ENCODE measurements around the gene SLCO1B1.

The SLCO1B1 gene

GRCh38 chr12:21221072-21221471, 90.1 kb downstream of the SLCO1B1 start:
- DNase-seq = no peak

DNA sequence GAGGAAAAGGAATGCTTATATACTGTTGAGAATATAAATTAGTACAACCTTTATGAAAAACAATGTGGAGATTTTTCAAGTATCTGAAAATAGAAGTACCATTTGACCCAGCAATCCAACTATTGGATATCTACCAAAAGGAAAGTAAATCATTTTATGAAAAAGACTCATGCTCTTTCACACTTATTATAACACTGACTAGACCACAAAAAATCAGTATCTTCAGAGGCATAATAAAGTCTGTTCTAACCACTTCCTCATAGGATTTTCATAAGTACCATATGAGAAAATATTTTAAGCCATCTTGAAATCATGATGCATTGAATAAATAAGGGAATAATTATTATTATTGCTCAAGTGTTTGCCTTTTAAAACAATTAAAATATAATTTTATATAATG, 90.8 kb downstream of the SLCO1B1 start:
- no peak for DNase-seq

- DNase-seq = no peak
These were observed 92.9 kb downstream of the SLCO1B1 start for GRCh38 chr12:21223930-21224329.

DNA sequence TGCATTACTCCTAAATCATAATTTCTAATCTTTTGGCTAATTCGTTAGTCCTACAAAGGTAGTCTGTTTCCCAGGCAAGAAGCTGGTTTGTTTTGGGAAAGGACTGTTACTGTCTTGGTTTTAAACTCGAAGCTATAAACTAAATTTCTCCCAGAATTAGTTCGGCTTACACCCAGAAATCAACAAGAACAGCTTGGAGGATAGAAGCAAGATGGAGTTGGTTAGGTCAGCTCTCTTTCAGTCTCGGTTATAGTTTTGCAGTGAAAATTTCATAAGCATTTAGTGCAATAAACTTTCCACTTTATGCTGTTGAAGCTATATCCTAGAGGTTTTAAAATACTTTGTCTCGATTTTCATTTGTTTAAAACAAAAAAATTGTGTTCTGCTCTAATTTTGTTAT, 103.4 kb downstream of the SLCO1B1 start:
- DNase-seq = no peak

GRCh38 chr12:21239866-21240265, 108.9 kb downstream of the SLCO1B1 start:
- DNase-seq = no peak

DNA sequence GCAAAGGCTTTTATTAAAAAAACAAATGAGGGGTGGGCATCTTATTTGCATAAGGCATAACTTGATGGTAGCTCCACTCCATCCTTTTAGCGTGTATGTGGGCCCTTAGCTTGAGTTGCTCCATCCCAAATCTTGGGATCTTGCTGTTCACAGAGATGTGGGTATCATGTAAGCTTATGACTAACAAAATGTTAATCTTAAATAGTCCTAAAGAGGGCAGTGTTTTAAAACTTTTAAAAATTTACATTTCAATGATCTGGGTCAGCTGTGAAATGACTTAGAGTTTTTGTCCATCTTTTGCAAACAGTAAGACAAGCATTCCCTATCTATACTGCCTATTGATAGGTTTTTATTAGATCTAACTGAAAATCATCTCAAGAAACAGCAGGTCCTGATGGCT, 117.7 kb downstream of the SLCO1B1 start:
- no peak for DNase-seq

- DNase-seq = no peak
These were observed 121.1 kb downstream of the SLCO1B1 start for GRCh38 chr12:21252070-21252469.

DNA sequence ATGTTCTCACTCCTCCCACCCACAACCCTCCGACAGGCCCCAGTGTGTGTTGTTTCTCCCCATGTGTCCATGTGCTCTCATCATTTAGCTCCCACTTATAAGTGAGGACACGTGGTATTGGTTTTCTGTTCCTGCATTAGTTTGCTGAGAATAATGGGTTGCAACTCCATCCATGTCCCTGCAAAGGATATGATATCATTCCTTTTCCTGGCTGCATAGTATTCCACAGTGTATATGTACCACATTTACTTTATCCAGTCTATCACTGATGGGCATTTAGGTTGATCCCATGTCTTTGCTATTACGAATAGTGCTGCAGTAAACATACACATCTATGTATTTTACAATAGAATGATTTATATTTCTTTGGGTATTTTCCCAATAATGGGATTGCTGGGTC, 126.2 kb downstream of the SLCO1B1 start:
- no peak for DNase-seq

DNA sequence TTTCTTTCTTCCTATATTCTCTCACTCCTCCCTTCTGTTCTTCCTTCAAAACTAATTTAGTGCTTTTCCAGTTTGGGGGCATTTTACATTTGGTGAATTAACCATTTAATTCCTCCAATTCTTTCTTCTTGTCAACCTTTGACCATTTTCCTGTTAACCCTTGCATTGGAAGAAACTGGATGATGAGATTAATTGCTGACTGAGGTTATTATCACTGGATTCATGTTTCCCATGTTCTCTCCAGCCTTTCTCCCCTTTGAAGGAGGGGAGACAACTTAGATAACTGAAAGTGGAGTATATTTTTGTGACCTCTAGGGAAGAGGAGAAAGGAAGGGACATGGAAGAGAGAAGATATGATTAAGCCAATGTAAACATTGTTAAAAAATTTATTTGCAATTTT, 133.2 kb downstream of the SLCO1B1 start:
- no peak for DNase-seq

DNA sequence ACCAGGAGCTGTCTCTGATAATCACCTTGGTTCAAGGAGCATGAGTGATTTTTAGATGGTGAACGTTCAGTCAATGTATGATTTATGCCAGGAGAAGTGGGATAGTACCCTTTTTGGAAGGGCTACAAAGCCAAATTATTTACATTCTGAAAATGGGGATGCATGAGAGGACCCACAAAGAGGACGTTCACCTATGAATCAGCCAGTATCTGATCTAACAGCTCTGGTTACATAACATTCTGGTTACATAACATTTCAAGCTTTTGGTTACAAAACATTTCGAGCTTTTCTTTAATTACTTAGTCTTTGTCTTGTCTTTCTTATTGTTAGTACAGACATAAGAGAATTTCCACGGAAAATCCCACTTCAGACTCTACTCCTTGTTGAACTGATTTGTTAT, 134.9 kb downstream of the SLCO1B1 start:
- DNase-seq = no peak

GRCh38 chr12:21276826-21277225, 145.8 kb downstream of the SLCO1B1 start:
- DNase-seq = no peak
